Activated CD8-positive, alpha-beta T cell treated with anti-CD3 and anti-CD28 coated beads for 36 hours (primary cell): ENCODE data around the gene MAP2K5. TPM values are rescaled to one million over a fixed set of nuclear protein-coding genes. Genes with fewer than 3 reads are reported as not detected.

Source experiments
- ATAC-seq: fragments of 200-7000 bp; cut with Tn5 transposase; one replicate; pipeline ENCODE4 v1.10.0; 2021; ENCODE audit warnings: mild to moderate bottlenecking, moderate library complexity
- CTCF ChIA-PET: fragments of 350-600 bp; sonication (Branson Sonifier 250); formaldehyde crosslinking; loops from one replicate; lab custom pipeline; 2021; ENCODE audit warnings: antibody characterized with exemption; lab: Charles Lee
- POLR2A ChIA-PET: fragments of 350-600 bp; sonication (Branson Sonifier 250); formaldehyde crosslinking; loops from one replicate; lab custom pipeline; 2021; ENCODE audit warnings: antibody characterized with exemption; lab: Charles Lee
- DNase-seq: peaks from one replicate; pipeline ENCODE4 v3.0.0-alpha.2; 2020
- H3K27ac Mint-ChIP-seq: one replicate; pipeline ENCODE4 v1.8.0; 2021; ENCODE audit warnings: mild to moderate bottlenecking, mixed read lengths
- H3K27me3 Mint-ChIP-seq: one replicate; pipeline ENCODE4 v1.8.0; 2021; ENCODE audit warnings: mixed read lengths
- H3K36me3 Mint-ChIP-seq: one replicate; pipeline ENCODE4 v1.8.0; 2021; ENCODE audit warnings: low read depth, mixed read lengths
- H3K4me1 Mint-ChIP-seq: one replicate; pipeline ENCODE4 v1.8.0; 2021; ENCODE audit warnings: low read depth, mixed read lengths
- H3K4me3 Mint-ChIP-seq: one replicate; pipeline ENCODE4 v1.8.0; 2021; ENCODE audit warnings: mild to moderate bottlenecking, moderate library complexity, mixed read lengths
- H3K9me3 Mint-ChIP-seq: one replicate; pipeline ENCODE4 v1.8.0; 2021; ENCODE audit warnings: mixed read lengths
- intact Hi-C: fragments of 100-400 bp; cut with micrococcal nuclease; formaldehyde crosslinking; loops from one replicate; pipeline ENCODE4 v1.10.0; 2022
- total RNA-seq, 2 experiments: library from RNA; stranded (reverse); gene quantifications; one replicate each; pipeline ENCODE4 v1.2.3, GENCODE V29; 2021
- TF ChIP-seq, protein P1 (sequence below): fragments of 200-600 bp; IDR thresholded peaks from one replicate; pipeline ENCODE4 v1.8.0; 2022; ENCODE audit warnings: antibody characterized with exemption, mild to moderate bottlenecking

Gene MAP2K5
- total RNA-seq, 2 experiments from 2014 or later: 19.0 to 21.1 TPM

DNA sequence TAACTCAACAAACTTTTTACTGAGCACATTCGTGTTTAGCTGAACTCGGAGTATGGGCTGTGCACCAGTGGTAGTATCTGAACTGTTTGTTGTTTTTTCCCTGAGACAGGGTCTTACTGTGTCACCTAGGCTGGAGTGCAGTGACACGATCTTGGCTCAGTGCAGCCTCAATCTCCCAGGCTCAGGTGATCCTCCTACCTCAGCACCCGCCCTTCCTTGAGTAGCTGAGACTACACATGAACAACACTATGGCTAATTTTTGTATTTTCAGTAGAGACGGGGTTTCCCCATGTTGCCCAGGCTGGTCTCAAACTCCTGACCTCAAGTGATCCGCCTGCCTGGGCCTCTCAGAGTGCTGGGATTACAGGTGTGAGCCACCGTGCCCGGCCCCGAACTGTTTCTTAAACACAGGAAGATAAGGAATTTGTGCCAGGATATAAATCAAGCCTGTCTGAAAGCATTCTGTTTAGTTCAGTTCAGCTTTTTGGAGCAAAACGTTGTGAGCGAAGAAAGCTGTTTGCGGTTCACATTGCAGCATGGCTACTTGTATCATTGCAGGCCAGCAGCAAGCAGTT lies 242.4 kb downstream of the MAP2K5 start:
- TF ChIP-seq, protein P1, sequence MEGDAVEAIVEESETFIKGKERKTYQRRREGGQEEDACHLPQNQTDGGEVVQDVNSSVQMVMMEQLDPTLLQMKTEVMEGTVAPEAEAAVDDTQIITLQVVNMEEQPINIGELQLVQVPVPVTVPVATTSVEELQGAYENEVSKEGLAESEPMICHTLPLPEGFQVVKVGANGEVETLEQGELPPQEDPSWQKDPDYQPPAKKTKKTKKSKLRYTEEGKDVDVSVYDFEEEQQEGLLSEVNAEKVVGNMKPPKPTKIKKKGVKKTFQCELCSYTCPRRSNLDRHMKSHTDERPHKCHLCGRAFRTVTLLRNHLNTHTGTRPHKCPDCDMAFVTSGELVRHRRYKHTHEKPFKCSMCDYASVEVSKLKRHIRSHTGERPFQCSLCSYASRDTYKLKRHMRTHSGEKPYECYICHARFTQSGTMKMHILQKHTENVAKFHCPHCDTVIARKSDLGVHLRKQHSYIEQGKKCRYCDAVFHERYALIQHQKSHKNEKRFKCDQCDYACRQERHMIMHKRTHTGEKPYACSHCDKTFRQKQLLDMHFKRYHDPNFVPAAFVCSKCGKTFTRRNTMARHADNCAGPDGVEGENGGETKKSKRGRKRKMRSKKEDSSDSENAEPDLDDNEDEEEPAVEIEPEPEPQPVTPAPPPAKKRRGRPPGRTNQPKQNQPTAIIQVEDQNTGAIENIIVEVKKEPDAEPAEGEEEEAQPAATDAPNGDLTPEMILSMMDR: no peak
- no peaks in the 10 kb centered on the region for H3K9me3 Mint-ChIP-seq
- H3K27ac Mint-ChIP-seq: no peak overlapping the region
- DNase-seq (no peak), ATAC-seq (no peak)
- no peaks in the 10 kb centered on the region for H3K27me3 Mint-ChIP-seq
- intact Hi-C loops: no loop called here
- H3K36me3 Mint-ChIP-seq: peaks cover 6% of the 10 kb centered on the region
- ChIA-PET POLR2A (no interaction called here), CTCF (interaction anchor here (1.2 to 3.6 kb wide), 3 partner anchors 11 to 51 kb away, joined by 4 to 32 read pairs (median 5); no protein-coding TSS in a partner anchor)
- H3K4me1 Mint-ChIP-seq: peaks cover 30% of the 10 kb centered on the region
- H3K4me3 Mint-ChIP-seq: no peak overlapping the region

DNA sequence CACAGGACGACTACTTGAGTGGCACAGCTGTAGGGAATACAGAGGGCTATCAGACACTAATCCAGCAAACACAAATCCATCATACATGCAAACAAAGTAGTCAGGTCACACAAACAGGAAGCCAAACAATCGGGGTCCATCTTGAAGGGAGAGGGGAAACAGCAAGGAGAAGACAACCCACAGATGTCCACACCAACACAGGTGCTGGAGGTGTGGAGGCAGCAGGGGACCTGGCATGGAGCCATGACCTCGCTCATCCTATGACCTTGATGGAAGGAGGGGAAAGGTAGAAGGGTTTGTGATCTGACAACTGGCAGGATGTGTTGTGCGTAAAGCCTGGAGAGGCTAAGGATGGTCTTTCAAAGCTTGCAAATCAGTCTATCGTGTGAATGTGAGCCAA lies 242.9 kb downstream of the MAP2K5 start:
- intact Hi-C loops: no loop called here
- H3K4me3 Mint-ChIP-seq: no peak overlapping the region
- no peak overlapping the region for H3K27ac Mint-ChIP-seq
- H3K9me3 Mint-ChIP-seq: no peaks in the 10 kb centered on the region
- DNase-seq (no peak), ATAC-seq (no peak)
- peaks cover 30% of the 10 kb centered on the region for H3K4me1 Mint-ChIP-seq
- peaks cover 6% of the 10 kb centered on the region for H3K36me3 Mint-ChIP-seq
- TF ChIP-seq, protein P1: no peak
- ChIA-PET POLR2A (no interaction called here), CTCF (interaction anchor here (3.6 kb wide), 1 partner anchor 51 kb away, joined by 32 read pairs; no protein-coding TSS in a partner anchor)
- no peaks in the 10 kb centered on the region for H3K27me3 Mint-ChIP-seq

- Mint-ChIP-seq H3K4me3 (no peak overlapping the region), H3K27ac (no peak overlapping the region), H3K4me1 (peaks cover 30% of the 10 kb centered on the region), H3K27me3 (no peaks in the 10 kb centered on the region), H3K36me3 (peaks cover 6% of the 10 kb centered on the region), H3K9me3 (no peaks in the 10 kb centered on the region)
- intact Hi-C loops: no loop called here
- ATAC-seq: no peak
- CTCF ChIA-PET: no interaction called here
- POLR2A ChIA-PET: no interaction called here
- no peak for DNase-seq
- TF ChIP-seq, protein P1: no peak
These were observed 244.1 kb downstream of the MAP2K5 start for GRCh38 chr15:67786646-67787045.

GRCh38 chr15:67788986-67789385 lies 246.5 kb downstream of the MAP2K5 start:
- no peaks in the 10 kb centered on the region for H3K9me3 Mint-ChIP-seq

More at GRCh38 chr15:67788986-67789385, 246.5 kb downstream of the MAP2K5 start:
- intact Hi-C loops: no loop called here
- ATAC-seq (no peak), DNase-seq (no peak)
- CTCF ChIA-PET: no interaction called here
- H3K4me1 Mint-ChIP-seq: peaks cover 12% of the 10 kb centered on the region
- TF ChIP-seq, protein P1: no peak
- no peak overlapping the region for H3K4me3 Mint-ChIP-seq
- H3K27ac Mint-ChIP-seq: no peak overlapping the region
- H3K36me3 Mint-ChIP-seq: peaks cover 12% of the 10 kb centered on the region
- H3K27me3 Mint-ChIP-seq: no peaks in the 10 kb centered on the region
- POLR2A ChIA-PET: no interaction called here
